Stomach (tissue), 9 donors: ENCODE results near the gene GRIP2. TPM values are rescaled to one million over a fixed set of nuclear protein-coding genes. Genes with fewer than 3 reads are reported as not detected.

Experiments
- DNase-seq, 2 donors: peaks; one replicate each; pipeline versions ENCODE4 v3.0.0 to v3.0.0-alpha.2; 2013 to 2019
- H3K27ac ChIP-seq, 5 donors: fragments of 200-600 bp in 4 of 5; sonication (generic) in 4 of 5; one replicate each; pipeline ENCODE4 v1.5.1; 2013 to 2019; ENCODE audit warnings: mild to moderate bottlenecking in 1 of 5, moderate library complexity in 1 of 5
- H3K27me3 ChIP-seq, 3 donors: fragments of 200-600 bp; sonication (generic); one replicate each; pipeline ENCODE4 v1.5.1; 2017 to 2019; ENCODE audit warnings: mixed run types in 1 of 3
- H3K36me3 ChIP-seq, 4 donors: fragments of 200-600 bp; sonication (generic); 1 replicate in 3 of 4; 2 replicates in 1 of 4; pipeline ENCODE4 v1.5.1; 2016 to 2019
- H3K4me1 ChIP-seq, 4 donors: fragments of 200-600 bp; sonication (generic); one replicate each; pipeline ENCODE4 v1.5.1; 2016 to 2019
- H3K4me3 ChIP-seq, 4 donors: fragments of 200-600 bp; sonication (generic) in 3 of 4; one replicate each; pipeline ENCODE4 v1.5.1; 2016 to 2019; ENCODE audit warnings: mild to moderate bottlenecking in 1 of 4
- H3K9me3 ChIP-seq, 4 donors: fragments of 200-600 bp; sonication (generic); one replicate each; pipeline ENCODE4 v1.5.1; 2016 to 2019
- CTCF ChIP-seq, 7 experiments: fragments of 450-650 bp in 4 of 7; fragments of 200-600 bp in 3 of 7; sonication (generic) in 3 of 7; IDR thresholded peaks; one replicate each; pipeline ENCODE4 v1.5.1; 2016 to 2019; ENCODE audit warnings: antibody characterized with exemption in 7 of 7, control low read depth in 2 of 7, mild to moderate bottlenecking in 1 of 7
- EP300 ChIP-seq: sonication (generic); formaldehyde crosslinking; IDR thresholded peaks from one replicate; pipeline ENCODE4 v1.6.1; 2017; ENCODE audit warnings: antibody characterized with exemption
- POLR2A ChIP-seq, 4 donors: fragments of 450-650 bp; IDR thresholded peaks; one replicate each; pipeline ENCODE4 v1.6.1; 2016; ENCODE audit warnings: antibody characterized with exemption in 4 of 4, control low read depth in 2 of 4, mild to moderate bottlenecking in 1 of 4, moderate library complexity in 1 of 4
- POLR2AphosphoS5 ChIP-seq, 3 donors: sonication (generic); formaldehyde crosslinking; IDR thresholded peaks; one replicate each; pipeline ENCODE4 v1.6.1; 2016; ENCODE audit warnings: antibody characterized with exemption in 3 of 3
- WGBS, 5 donors: extraction: QIAGEN DNeasy Blood & Tissue Kit in 3 of 5; methylation state at CpG; one replicate each; pipeline versions ENCODE4 v1.1.5 to v1.1.7; 2013 to 2018; 5-methylcytosine and 5-hydroxymethylcytosine counted together
- intact Hi-C: fragments of 100-400 bp; cut with DNase I; formaldehyde crosslinking; loops from one replicate; pipeline ENCODE4 v1.15.1; 2023; ENCODE audit warnings: low total_unique reads
- polyA plus RNA-seq, 3 donors: library from polyadenylated mRNA; stranded (reverse); fragments of 200-250 nt; gene quantifications; one replicate each; pipeline ENCODE4 v1.2.3, GENCODE V29; 2013
- total RNA-seq, 5 donors: library from RNA; depleted of rRNA; stranded (reverse); fragments of >200 nt; gene quantifications; one replicate each; pipeline versions ENCODE4 v1.1.0 to v1.2.3, GENCODE V29; 2014 to 2016
- donor health status: healthy with polysubstance abuse.
- donor health status: Bipolar disorder and iron deficiency.
- donor health status: healthy.

GRIP2 gene
- total and polyA plus RNA-seq, 8 donors = 0.58 to 33.8 (median 2.8) TPM

- Histone ChIP-seq H3K4me3 (peak overlapping the region in 1 of 4 donors; percentile 3), H3K27me3 (no peaks in the 10 kb centered on the region), H3K9me3 (no peaks in the 10 kb centered on the region), H3K36me3 (no peaks in the 10 kb centered on the region), H3K27ac (no peak overlapping the region), H3K4me1 (peaks cover 0 to 6% (median 2%) of the 10 kb centered on the region in 4 donors)
- intact Hi-C loops = loop anchor here (5.0 kb wide), 1 partner anchor 38 kb away; no protein-coding TSS in a partner anchor
- TF ChIP-seq POLR2A (IDR thresholded peaks at IDR 0.05) (no peak), CTCF (IDR thresholded peaks at IDR 0.05) (peak in 5 of 7 experiments; percentile 48 to 96 (median 86))
- 7 to 28% (median 23%) methylated on average over 11 to 22 of the region's 22 CpGs for WGBS, 5 donors
- peak; percentile 76 to 81 for DNase-seq
Measured at GRCh38 chr3:14508966-14509795, 31.0 kb downstream of the GRIP2 start.

GRCh38 chr3:14508505-14508819, 31.7 kb downstream of the GRIP2 start:
- 35 to 58% (median 52%) methylated on average over 3 of the region's 3 CpGs for WGBS, 5 donors
- intact Hi-C loops = loop anchor here (5.0 kb wide), 1 partner anchor 39 kb away; no protein-coding TSS in a partner anchor
- peaks cover 0 to 6% (median 2%) of the 10 kb centered on the region in 4 donors for H3K4me1 ChIP-seq
- no peak overlapping the region for H3K27ac ChIP-seq
- no peak for TF ChIP-seq POLR2A (IDR thresholded peaks at IDR 0.05)
- no peak for TF ChIP-seq CTCF (IDR thresholded peaks at IDR 0.05)
- TF ChIP-seq POLR2AphosphoS5 (IDR thresholded peaks at IDR 0.05) = no peak
- no peak for TF ChIP-seq EP300
- H3K27me3 ChIP-seq = no peaks in the 10 kb centered on the region
- H3K4me3 ChIP-seq = no peak overlapping the region
- H3K36me3 ChIP-seq = no peaks in the 10 kb centered on the region
- no peak for DNase-seq
- H3K9me3 ChIP-seq = peaks cover 0 to 3% (median 0%) of the 10 kb centered on the region in 4 donors

- 75 to 89% (median 85%) methylated on average over 6 of the region's 6 CpGs for WGBS, 5 donors
- intact Hi-C loops = loop anchor here (5.0 kb wide), 1 partner anchor 39 kb away; no protein-coding TSS in a partner anchor
- H3K36me3 ChIP-seq = no peaks in the 10 kb centered on the region
- H3K9me3 ChIP-seq = peaks cover under 1 to 8% (median 4%) of the 10 kb centered on the region in 4 donors
- peaks cover 0 to 6% (median 2%) of the 10 kb centered on the region in 4 donors for H3K4me1 ChIP-seq
- no peak for TF ChIP-seq POLR2AphosphoS5 (IDR thresholded peaks at IDR 0.05)
- TF ChIP-seq POLR2A (IDR thresholded peaks at IDR 0.05) = no peak
- no peak for DNase-seq
- H3K27ac ChIP-seq = no peak overlapping the region
- no peak overlapping the region for H3K4me3 ChIP-seq
- no peaks in the 10 kb centered on the region for H3K27me3 ChIP-seq
Measured at GRCh38 chr3:14507757-14508504, 32.2 kb downstream of the GRIP2 start.

GRCh38 chr3:14507305-14507741, 32.8 kb downstream of the GRIP2 start:
- peaks cover 7 to 14% (median 10%) of the 10 kb centered on the region in 4 donors for H3K9me3 ChIP-seq
- WGBS, 5 donors = 62 to 74% (median 71%) methylated on average over 11 to 13 of the region's 13 CpGs
- no peak overlapping the region for H3K27ac ChIP-seq
- peaks cover 0 to 6% (median 2%) of the 10 kb centered on the region in 4 donors for H3K4me1 ChIP-seq
- H3K27me3 ChIP-seq = no peaks in the 10 kb centered on the region
- H3K4me3 ChIP-seq = no peak overlapping the region
- TF ChIP-seq EP300 (no peak), POLR2A (IDR thresholded peaks at IDR 0.05) (no peak), POLR2AphosphoS5 (IDR thresholded peaks at IDR 0.05) (no peak), CTCF (IDR thresholded peaks at IDR 0.05) (no peak)
- no peaks in the 10 kb centered on the region for H3K36me3 ChIP-seq
- intact Hi-C loops = loop anchor here (5.0 kb wide), 1 partner anchor 40 kb away; no protein-coding TSS in a partner anchor
- no peak for DNase-seq
